Measurements from ENCODE around the gene ADAM12. TPM values are rescaled to one million over a fixed set of nuclear protein-coding genes. Genes with fewer than 3 reads are reported as not detected.

The ADAM12 gene
- total and polyA plus RNA-seq, 2 donors (not counting 3 experiments of a cell fraction or from before 2014, with no cell fraction given) = 0.22 to 0.33 TPM

DNA sequence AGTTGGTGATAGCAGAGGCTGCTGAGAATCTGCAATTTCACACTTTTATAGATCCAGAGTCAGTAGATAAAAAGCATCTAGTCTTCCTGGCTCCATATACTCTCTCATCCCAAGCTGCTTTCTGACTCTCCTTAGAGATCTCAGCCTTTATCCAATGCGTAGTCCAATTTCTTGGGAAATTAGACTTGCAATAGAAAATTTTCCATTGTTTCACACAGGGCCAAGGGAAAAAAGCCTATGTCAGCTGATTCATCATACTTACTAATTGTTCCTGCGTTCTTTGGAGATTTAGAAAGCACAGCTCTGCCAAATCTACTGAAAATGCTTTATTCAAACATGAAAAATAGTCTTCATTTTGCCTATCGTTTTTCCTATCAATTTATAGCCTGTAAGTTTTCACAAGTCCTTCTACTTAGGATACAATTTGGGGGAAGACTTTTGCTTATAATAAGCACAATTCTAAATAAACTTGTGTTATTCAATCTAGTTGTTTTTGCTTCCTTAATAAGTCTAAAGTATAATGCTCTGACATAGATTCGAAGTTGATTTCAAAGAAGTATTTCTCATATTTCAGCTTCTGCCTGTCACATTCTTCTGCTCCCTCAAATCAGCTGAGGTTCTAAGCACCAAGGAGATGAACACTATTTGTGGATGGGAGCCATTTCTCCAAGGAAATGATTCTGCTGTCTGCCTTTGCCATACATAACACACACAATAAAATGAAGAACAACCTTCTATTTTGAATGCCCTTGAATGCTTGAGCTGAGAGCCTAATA, 165.4 kb downstream of the ADAM12 start:
- Histone ChIP-seq H4K20me1 (replicated peaks; ENCODE audit: control insufficient read depth, extremely low read depth, insufficient read depth, low read length) (no peaks in the 10 kb centered on the region), H3K9me3 (replicated peaks; ENCODE audit: control insufficient read depth, insufficient read depth, low read length) (no peaks in the 10 kb centered on the region), H3K4me1 (ENCODE audit: control insufficient read depth, extremely low read depth, insufficient read depth, low read length) (no peaks in the 10 kb centered on the region), H3K4me2 (ENCODE audit: insufficient read depth, low read length) (no peak overlapping the region), H3K79me2 (ENCODE audit: control insufficient read depth, insufficient read depth, low read length) (no peaks in the 10 kb centered on the region), H3K4me3 (replicated peaks in 1 of 3; ENCODE audit: insufficient read depth in 1 of 3, low read depth in 1 of 3, low read length in 3 of 3) (no peak overlapping the region), H3K9me1 (replicated peaks; ENCODE audit: control insufficient read depth, extremely low read depth, insufficient read depth, low read length) (no peaks in the 10 kb centered on the region), H3K9ac (replicated peaks; ENCODE audit: extremely low read depth, insufficient read depth, low read length) (no peak overlapping the region), H3K27ac (ENCODE audit: insufficient read depth, low read depth, low read length) (no peak overlapping the region), H2AFZ (ENCODE audit: low read depth, low read length) (no peak overlapping the region), H3K27me3 (ENCODE audit: control insufficient read depth in 2 of 2, insufficient read depth in 2 of 2, low read length in 2 of 2) (no peaks in the 10 kb centered on the region), H3K36me3 (ENCODE audit: control insufficient read depth in 2 of 2, extremely low read depth in 1 of 2, insufficient read depth in 2 of 2, low read length in 2 of 2) (no peaks in the 10 kb centered on the region)
- ChIA-PET CTCF (no interaction called here), POLR2A (no interaction called here)
- no TSS peak for BruUV-seq (replicated peaks)
- dilution Hi-C loops (cut with MboI; ENCODE audit: extremely low pct_ligation_motif_present, low sequenced_read_pairs) = no loop called here
- intact Hi-C loops (cut with micrococcal nuclease) = no loop called here
- FAIRE-seq = no peak
- TF ChIP-seq POLR2A (IDR thresholded peaks at IDR 0.05; ENCODE audit: low read depth, low read length) = no peak
- TF ChIP-seq GATA2 (IDR thresholded peaks at IDR 0.05; ENCODE audit: insufficient read depth, insufficient read length, low read depth, low read length) = no peak
- no peak for TF ChIP-seq MYC (IDR thresholded peaks at IDR 0.05; ENCODE audit: low read depth, low read length)
- no peak for TF ChIP-seq FOS (IDR thresholded peaks at IDR 0.05; ENCODE audit: borderline replicate concordance, insufficient read depth, low read length)
- TF ChIP-seq, protein P1, sequence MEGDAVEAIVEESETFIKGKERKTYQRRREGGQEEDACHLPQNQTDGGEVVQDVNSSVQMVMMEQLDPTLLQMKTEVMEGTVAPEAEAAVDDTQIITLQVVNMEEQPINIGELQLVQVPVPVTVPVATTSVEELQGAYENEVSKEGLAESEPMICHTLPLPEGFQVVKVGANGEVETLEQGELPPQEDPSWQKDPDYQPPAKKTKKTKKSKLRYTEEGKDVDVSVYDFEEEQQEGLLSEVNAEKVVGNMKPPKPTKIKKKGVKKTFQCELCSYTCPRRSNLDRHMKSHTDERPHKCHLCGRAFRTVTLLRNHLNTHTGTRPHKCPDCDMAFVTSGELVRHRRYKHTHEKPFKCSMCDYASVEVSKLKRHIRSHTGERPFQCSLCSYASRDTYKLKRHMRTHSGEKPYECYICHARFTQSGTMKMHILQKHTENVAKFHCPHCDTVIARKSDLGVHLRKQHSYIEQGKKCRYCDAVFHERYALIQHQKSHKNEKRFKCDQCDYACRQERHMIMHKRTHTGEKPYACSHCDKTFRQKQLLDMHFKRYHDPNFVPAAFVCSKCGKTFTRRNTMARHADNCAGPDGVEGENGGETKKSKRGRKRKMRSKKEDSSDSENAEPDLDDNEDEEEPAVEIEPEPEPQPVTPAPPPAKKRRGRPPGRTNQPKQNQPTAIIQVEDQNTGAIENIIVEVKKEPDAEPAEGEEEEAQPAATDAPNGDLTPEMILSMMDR (IDR thresholded peaks at IDR 0.05; ENCODE audit: extremely low read depth in 1 of 2, insufficient read depth in 1 of 2, low read depth in 1 of 2, low read length in 2 of 2) = no peak
- no peak for TF ChIP-seq EZH2 (IDR thresholded peaks at IDR 0.05; ENCODE audit: borderline replicate concordance, low read depth, low read length, severe bottlenecking)
- no peak for TF ChIP-seq POLR2AphosphoS5 (IDR thresholded peaks at IDR 0.05; ENCODE audit: insufficient read depth, low read depth, low read length)
- TF ChIP-seq, protein P2, sequence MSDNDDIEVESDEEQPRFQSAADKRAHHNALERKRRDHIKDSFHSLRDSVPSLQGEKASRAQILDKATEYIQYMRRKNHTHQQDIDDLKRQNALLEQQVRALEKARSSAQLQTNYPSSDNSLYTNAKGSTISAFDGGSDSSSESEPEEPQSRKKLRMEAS (IDR thresholded peaks at IDR 0.05; ENCODE audit: insufficient read depth, insufficient read length) = no peak
- TF ChIP-seq JUN (IDR thresholded peaks at IDR 0.05; ENCODE audit: borderline replicate concordance, insufficient read depth, insufficient read length, low read depth) = no peak
- no peak for DNase-seq (ENCODE audit: low read depth, low spot score)
